ENCODE measurements around the gene TOR1AIP1.
"Not testable (repeated sequence)": the region's sequence is repeated elsewhere in the genome, so short reads cannot be mapped to it uniquely, and the experiment has no call there.

TOR1AIP1 gene, protein sequence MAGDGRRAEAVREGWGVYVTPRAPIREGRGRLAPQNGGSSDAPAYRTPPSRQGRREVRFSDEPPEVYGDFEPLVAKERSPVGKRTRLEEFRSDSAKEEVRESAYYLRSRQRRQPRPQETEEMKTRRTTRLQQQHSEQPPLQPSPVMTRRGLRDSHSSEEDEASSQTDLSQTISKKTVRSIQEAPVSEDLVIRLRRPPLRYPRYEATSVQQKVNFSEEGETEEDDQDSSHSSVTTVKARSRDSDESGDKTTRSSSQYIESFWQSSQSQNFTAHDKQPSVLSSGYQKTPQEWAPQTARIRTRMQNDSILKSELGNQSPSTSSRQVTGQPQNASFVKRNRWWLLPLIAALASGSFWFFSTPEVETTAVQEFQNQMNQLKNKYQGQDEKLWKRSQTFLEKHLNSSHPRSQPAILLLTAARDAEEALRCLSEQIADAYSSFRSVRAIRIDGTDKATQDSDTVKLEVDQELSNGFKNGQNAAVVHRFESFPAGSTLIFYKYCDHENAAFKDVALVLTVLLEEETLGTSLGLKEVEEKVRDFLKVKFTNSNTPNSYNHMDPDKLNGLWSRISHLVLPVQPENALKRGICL

DNA sequence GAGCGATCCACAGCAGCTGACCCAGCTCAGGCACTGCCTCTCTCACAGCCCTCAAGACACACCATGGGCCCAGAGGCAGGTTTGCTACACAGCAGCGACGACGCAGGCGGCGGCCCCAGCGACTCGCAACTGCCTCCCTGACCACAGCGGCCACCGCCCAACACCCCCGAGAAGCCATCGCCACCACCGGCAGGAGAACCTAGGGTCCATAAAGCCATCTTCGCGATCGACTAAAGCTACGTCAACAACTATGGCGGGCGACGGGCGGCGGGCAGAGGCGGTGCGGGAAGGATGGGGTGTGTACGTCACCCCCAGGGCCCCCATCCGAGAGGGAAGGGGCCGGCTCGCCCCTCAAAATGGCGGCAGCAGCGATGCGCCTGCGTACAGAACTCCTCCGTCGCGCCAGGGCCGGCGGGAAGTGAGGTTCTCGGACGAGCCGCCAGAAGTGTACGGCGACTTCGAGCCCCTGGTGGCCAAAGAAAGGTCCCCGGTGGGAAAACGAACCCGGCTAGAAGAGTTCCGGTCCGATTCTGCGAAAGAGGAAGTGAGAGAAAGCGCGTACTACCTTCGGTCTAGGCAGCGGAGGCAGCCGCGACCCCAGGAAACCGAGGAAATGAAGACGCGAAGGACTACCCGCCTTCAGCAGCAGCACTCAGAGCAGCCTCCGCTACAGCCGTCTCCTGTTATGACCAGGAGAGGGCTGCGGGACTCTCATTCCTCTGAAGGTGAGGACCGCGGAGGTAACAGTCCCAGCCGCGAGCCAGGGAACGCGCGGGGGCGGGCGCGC is at the start of gene TOR1AIP1:
TOR1AIP1 (plus strand) TSS at position 33 of the 787 bp plus-strand sequence; CDS start at position 251, 218 bp downstream.
- peak; percentile 100 for DNase-seq (ENCODE audit: low spot score)

DNA sequence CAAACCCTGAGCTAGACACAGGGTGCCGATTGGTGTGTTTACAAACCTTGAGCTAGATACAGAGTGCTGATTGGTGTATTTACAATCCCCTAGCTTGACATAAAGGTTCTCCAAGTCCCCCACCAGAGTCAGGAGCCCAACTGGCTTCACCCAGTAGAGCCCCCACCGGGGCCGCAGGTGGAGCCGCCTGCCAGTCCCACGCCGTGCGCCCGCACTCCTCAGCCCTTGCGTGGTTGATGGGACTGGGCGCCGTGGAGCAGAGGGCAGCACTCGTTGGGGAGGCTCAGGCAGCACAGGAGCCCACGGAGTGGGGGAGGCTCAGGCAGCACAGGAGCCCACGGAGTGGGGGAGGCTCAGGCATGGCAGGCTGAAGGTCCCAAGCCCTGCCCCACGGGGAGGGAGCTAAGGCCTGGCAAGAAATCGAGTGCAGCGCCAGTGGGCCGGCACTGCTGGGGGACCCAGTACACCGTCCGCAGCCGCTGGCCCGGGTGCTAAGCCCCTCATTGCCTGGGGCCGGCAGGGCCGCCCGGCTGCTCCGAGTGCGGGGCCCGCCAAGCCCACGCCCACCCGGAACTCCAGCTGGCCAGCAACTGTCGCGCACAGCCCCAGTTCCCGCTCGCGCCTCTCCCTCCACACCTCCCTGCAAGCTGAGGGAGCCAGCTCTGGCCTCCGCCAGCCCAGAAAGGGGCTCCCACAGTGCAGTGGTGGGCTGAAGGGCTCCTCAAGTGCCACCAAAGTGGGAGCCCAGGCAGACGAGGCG is 45.2 kb upstream of the TOR1AIP1 start:
- DNase-seq (ENCODE audit: low spot score) = not testable (repeated sequence)

DNA sequence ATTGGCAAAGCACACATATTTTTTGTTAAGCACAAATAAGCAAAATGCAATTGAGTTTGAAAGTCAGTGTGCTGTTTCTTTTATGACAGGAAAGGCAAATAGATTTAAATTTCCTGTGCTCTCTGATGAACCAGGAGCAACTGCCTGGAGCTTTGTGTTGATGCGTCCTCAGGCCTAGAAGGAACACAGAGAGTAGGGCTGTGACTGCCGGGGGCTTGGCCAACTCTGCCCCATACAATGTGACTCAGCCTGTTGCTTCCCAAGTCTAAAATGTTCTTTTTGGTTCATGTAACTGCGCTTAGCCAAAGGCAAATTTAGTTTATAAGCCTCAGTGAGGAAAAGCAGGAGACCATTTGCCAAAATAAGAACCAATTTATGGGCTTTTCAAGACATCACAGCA is 42.0 kb upstream of the TOR1AIP1 start:
- no peak for DNase-seq (ENCODE audit: low spot score)

DNA sequence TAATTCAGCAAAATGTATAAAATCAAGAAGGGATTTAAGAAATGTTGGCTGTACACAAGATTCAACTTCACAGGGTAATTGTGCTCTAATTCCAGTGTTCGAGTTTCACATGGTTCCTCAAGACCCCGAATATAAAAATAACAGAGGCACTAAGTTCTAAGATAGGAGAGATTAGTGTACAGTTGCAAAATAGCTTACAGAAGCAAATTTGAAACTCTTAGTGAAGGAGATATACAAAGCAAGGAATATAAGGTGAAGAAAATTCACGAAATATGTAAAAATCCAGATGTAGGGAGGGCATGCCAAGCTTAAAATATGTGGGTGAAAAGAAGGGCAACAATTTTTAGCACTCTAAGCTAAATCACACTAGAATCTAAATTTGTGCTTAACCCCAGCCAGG is 33.9 kb upstream of the TOR1AIP1 start:
- DNase-seq (ENCODE audit: low spot score) = no peak

DNA sequence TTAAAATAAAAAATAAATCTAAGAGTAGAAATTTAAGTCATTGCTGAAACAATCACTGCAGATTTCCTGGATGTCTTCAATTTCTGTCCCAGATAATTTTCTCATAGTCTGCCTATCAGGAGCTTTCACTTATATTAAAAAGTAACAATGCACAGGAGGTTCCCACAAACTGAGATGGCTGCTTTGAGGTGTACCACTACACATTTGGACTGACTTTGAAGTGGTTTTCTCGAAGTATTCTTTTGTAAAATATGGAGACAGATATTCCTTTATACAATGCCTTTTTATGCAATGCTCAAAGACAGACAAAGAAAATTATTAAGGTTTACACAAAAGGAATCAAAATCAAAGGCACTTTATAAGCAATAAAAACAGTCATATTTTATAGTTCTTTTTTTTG is 29.0 kb upstream of the TOR1AIP1 start:
- no peak for DNase-seq (ENCODE audit: low spot score)

DNA sequence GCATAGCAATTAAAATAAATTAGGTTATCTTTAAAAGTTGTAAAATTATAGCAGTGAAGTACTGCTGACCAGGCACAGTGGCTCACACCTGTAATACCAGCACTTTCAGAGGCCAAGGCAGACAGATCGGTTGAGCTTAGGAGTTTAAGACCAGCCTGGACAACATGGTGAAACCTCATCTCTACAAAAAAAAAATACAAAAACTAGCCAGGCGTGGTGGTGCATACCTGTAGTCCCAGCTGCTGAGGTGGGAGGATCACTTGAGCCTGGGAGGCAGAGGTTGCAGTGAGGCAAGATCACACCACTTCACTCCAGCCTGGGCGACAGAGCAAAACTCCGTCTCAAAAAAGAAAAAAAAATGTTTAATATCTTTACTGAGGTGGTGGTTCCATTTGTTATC is 26.3 kb upstream of the TOR1AIP1 start:
- DNase-seq (ENCODE audit: low spot score) = not testable (repeated sequence)

DNA sequence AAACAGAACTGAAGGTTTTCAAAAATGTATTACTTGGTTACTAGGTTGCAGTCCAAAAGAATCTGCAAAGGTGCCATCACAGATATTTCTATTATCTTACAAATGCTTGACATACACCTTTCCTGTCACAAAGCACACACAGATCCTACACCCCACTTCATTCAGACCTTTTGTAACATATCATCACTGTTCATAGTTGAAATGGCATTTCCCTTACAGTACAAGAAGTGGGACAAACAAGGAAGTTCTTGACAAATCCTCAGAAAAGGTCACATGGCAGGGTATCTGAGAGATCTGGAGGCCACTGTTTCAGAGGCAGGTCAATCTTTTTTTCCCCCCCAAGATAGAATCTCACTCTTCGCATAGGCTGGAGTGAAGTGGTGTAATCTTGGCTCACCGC is 25.8 kb upstream of the TOR1AIP1 start:
- no peak for DNase-seq (ENCODE audit: low spot score)

DNA sequence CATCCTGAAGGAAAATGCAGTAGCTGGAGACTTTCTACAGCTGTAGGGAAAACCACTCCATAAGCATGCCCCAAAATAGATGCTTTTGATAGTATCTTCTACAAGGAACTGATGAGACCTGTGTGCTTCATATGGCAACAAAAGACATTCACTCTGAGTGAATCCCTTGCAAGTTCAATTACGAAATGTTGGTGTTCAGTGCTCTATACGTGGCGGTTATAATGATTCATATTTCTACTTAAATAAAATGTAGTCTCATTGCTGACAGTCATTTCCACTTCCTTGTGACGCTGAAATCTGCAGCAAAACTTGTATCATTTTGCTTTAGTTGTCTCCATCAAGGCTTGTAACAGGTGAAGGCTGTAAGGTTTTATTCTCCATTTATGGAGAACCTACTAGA is 25.1 kb upstream of the TOR1AIP1 start:
- DNase-seq (ENCODE audit: low spot score) = no peak

DNA sequence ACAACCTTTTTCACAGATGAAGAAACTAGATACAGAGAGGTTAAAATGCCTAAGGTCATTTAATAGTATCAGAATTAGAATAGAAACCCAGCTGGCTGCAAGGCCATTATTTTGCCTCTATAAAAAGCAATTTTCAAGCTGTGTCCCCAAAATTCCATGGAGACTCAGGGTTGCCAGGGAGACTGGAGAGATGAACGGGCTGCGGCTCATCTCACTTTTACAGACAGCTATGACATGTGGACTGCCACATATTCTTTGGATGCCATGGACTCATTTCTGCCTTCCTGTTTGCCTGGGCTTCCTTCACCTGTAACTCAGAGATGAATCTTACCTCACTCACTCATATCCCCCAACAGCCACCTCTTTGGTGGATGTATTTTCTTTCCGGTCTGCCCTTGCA is 21.4 kb upstream of the TOR1AIP1 start:
- no peak for DNase-seq (ENCODE audit: low spot score)

DNA sequence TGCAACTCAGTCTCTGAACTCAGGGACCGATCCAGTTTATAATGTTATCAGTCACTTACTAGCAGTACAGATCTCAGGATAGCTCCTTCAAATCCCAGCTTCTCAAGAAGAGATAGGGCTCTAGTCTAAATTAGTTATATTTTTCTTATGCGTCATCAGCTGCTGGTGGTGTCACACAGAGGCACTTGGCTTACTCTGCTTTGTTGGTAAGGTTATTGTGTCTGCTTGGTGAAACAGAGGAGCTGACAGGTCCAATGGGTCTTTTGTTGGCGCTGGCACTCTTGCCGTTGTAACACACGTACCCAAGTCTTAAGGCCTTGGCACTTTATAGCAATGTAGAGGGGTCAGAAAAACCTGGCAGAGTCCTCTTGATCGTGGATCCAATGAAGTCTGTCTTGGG is 16.7 kb upstream of the TOR1AIP1 start:
- no peak for DNase-seq (ENCODE audit: low spot score)

DNA sequence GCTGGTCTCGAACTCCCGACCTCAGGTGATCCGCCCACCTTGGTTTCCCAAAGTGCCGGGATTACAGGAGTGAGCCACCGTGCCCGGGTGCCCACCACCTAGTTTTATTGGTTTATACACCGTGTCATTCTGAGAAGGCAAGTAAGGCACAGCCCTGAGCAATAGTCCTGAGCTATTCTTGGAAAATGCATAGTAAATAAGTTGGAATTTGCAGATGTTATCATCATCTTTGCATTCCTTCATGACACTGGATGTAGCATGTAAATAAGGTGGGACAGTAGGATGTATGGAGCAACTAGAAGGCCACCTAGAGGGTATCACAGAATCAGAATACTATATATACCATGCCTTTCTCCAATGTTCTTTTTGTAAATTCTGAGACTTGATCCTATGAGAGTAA is 15.5 kb upstream of the TOR1AIP1 start:
- DNase-seq (ENCODE audit: low spot score) = no peak

DNA sequence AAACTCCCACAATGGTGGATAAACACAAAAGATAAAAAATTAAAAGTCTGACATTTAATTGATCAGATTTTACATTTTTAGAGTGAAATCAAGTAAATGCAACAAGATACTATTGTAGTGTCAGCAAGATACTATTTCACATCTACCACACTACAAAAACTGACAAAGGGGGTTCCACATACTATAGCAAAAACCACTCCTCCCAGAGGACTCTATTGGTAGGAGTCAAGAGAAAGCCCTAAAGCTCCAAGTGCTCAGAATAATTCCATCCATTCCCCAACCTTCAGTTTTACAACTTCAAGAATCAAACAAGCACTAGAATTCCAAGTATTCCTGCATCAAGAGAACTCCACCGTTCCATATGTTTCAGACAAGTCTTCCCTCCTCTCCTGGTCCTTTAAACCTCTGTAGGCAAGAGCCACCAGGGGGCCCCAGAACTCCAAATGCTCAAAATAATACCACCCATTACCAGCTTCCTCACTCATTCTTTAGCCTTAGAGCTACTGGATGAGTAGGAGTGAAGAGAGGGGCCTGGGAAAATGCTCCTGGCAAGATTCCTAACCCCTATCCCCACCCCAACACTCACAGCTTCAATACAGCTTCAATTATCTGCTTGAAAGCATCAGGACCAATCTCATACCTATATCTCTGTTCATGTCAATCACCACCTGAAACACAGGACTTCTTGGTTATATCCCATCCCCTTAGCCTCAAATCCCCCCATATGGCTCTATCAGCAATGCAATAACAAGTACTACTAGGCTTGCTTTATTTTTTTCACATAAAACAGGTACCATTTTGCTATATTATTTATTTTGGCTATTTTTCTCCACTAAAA is 14.4 kb upstream of the TOR1AIP1 start:
- DNase-seq (ENCODE audit: low spot score) = peak; percentile 79

DNA sequence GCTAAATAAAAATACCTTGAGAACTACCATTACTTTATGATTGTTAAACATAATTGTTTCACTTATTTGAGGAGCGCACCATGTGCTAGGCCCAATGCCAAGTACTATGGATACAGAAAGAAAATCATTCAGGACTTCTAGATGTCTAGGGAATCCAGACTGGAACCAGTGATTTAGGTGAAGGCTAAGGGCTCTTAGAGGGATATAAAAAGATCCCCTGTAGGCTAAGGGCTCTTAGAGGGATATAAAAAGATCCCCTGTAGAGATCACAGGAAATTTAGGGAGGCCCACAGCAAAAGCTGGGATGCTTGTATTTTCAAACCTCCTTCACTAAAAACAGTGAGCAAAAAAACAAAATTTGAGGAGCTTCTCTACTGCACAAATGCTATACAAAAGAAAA is 11.2 kb upstream of the TOR1AIP1 start:
- DNase-seq (ENCODE audit: low spot score) = no peak

DNA sequence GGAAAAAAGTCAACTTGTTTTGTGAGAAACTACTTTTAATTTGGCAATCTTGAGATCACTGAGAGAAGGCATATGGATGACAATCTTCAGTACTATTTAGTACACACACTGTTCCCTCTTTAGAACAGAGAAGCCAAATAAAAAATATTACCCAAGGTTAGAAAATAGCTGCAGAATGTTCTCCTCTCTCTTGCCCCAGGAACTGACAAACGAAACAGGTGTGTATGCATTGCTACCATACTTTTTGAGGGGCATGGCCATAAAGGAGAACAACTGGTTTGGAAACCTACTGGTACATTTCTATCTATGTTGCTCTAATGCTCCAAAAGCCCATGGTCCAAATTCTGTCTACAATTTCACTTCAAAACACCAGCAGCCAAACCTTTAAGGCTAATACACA is 10.1 kb upstream of the TOR1AIP1 start:
- no peak for DNase-seq (ENCODE audit: low spot score)

DNA sequence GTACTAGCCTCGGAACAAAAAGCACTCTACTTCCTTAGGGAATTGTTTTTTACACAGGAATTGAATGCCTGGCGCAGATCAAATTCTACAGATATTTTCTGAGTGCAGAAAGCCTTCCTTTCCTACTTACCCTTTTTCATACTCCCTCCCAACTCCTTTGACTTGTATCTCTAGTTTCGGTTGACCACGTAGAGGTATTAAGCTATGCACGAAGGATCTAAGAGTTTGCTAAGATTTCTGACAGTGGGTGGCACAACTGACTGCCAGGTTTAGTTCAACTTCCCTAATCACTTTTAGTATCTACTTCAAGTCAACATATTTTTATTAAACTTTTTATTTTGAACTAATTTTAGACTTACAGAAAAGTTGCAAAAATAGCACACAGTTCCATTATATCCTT is 9.5 kb upstream of the TOR1AIP1 start:
- peak; percentile 37 for DNase-seq (ENCODE audit: low spot score)

DNA sequence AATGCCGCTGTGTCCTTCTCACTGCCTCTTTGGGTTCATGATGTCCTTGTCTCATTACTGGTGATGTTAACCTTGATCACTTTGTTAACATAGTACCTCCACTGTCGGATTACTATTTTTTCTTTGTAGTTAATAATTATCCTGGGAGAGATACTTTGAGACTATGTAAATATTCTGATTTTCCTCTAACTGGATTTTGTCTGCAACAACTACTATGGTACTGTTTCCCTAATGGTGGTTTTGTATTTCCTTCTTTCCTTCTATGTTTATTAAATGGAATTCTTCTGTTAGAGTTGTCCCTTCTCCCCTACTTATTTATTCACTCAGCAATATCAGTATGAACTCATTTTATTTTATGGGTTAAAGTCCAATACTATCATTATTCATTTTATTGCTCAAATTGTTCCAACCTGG is 8.6 kb upstream of the TOR1AIP1 start:
- no peak for DNase-seq (ENCODE audit: low spot score)

DNA sequence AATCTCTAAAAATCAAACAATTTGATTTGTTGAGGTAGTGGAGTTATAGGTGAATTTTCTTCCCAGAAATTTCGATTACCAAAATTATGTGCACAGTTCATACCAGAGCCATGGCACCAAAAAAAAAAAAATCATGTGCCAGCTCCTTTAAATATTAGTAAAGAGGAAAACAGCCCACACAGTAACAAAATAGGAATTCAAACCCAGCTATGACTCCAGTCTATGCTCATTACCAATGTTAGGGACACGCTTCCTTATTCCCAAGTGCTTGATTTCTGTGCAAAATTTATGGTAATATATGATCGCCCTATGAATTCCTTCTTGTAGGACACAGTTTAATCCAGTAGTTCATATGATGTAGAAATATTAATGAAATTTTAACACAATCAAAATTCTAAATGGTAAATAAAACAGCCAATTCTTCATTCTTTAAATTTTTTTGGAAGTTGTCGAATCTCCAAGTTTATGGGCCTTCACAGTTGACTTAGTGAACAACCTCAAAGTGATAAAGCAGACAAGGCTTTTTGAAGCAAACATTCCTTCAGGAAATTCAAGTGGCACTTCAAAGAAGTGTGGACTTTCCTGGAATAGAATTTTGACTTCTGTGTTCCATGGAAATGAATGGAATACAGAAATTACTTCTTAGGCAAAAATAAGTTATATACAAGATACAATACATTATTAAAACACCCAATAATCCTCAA is 6.3 kb upstream of the TOR1AIP1 start:
- DNase-seq (ENCODE audit: low spot score) = no peak

DNA sequence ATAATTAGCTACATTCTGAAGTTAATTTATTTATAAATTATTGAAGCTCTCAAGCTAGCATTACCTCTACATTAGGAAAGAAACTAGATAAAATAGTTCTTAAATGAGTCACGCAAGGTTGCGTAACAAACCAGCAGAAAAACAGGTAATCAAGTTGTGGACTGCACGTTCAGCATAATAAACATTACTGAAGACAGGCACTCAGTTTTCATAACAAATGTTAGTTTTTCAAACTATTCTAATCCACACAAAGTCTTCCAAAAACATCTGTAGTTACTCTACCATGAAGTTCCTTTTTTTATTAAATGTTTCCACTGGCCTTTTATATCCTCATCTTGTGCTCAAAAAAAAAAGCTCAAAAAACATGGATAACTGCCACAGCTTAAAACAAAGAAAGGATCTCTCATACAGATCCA is 5.8 kb upstream of the TOR1AIP1 start:
- peak; percentile 54 for DNase-seq (ENCODE audit: low spot score)

DNA sequence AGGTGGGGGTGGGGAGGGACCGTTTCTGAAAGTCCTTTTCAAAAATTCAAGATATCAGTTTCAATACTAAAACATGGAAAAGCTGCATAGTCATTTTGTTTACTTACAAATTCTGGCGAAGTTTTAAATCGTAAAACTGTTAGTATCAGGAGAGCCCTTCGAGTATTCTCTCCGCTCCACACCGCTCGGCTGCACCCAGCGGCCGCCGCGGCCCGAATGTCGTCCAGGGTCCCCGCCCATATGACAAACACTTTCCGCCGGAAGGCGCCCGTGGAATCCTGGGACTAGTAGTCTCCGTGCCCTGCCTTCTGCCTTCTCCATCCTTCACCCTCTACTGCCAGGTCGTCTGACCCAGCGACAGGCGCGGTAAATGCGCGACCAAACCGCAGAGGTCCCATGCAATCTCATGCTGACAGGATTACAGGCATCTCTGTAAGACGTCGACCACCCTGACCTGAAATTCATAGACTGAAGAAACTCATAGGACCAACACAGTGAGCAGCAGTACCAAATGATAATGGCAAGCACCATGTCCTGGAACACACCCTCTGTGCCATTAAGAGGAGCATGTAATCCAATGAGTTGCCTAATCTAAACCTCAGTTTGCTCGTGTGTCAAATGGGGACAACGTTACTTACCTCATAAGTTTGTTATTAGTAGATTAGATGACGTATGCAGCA is 4.4 kb upstream of the TOR1AIP1 start, which contains the start of gene TOR1AIP2:
TOR1AIP2 (minus strand) TSS at position 218 of the 680 bp plus-strand sequence. CDS start 25,138 bp downstream, outside the sequence.
- DNase-seq (ENCODE audit: low spot score) = peak; percentile 98

DNA sequence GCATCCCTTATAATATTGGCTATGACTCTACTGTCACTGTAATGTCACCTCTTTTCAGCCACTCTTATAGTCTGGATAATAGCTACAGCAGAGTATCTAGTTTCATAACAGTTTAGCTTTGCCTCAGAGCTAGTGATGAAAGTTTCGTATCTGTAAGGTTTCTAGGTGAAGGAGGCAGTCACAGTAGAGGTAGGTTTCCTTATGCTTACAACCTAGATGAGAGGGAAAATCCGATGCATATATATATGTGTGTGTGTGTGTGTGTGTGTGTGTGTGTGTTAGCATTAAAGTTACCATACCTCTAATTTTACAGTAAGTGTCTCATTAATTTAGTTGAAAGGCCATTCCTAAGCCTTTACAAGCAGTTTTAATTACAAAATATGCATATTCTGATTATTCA is 2.3 kb upstream of the TOR1AIP1 start:
- no peak for DNase-seq (ENCODE audit: low spot score)
